GM19099 (cell line): ENCODE measurements around the gene ENDOU.

Experiments used
- POLR2A ChIP-seq: IDR thresholded peaks from 3 replicates; pipeline ENCODE4 v1.6.1; 2011; ENCODE audit warnings: low read depth; ENCODE audit not compliant: insufficient read length; ENCODE audit errors: extremely low read depth

Gene ENDOU

GRCh38 chr12:47707905-47708543 lies 17.3 kb downstream of the ENDOU start:
- TF ChIP-seq POLR2A, result no peak

- TF ChIP-seq POLR2A, result no peak
These were observed 17.9 kb downstream of the ENDOU start for GRCh38 chr12:47707355-47707754.

- TF ChIP-seq POLR2A, result peak; percentile 95
These were observed 19.5 kb downstream of the ENDOU start, which contains the start of gene RPAP3 for GRCh38 chr12:47705566-47706425. RPAP3 (minus strand) TSS chr12:47706030; CDS start chr12:47702840, 3,190 bp downstream.

GRCh38 chr12:47705229-47705565 lies 20.1 kb downstream of the ENDOU start:
- TF ChIP-seq POLR2A, result no peak

- TF ChIP-seq POLR2A, result no peak
These were observed 20.6 kb downstream of the ENDOU start for GRCh38 chr12:47704719-47705118.

GRCh38 chr12:47700263-47700662 lies 25.0 kb downstream of the ENDOU start:
- TF ChIP-seq POLR2A, result no peak

- TF ChIP-seq POLR2A, result no peak
These were observed 26.7 kb downstream of the ENDOU start for GRCh38 chr12:47698631-47699030.

- no peak for TF ChIP-seq POLR2A
These were observed 27.2 kb downstream of the ENDOU start for GRCh38 chr12:47698055-47698454.

GRCh38 chr12:47689215-47689614 lies 36.1 kb downstream of the ENDOU start:
- TF ChIP-seq POLR2A, result no peak

GRCh38 chr12:47687636-47688035 lies 37.7 kb downstream of the ENDOU start:
- no peak for TF ChIP-seq POLR2A

- no peak for TF ChIP-seq POLR2A
These were observed 38.5 kb downstream of the ENDOU start for GRCh38 chr12:47686645-47687240.

- no peak for TF ChIP-seq POLR2A
These were observed 45.5 kb downstream of the ENDOU start for GRCh38 chr12:47679785-47680184.

GRCh38 chr12:47672068-47672467 lies 53.2 kb downstream of the ENDOU start:
- no peak for TF ChIP-seq POLR2A
